Hepatocyte (in vitro differentiated cells): ENCODE results near the gene HDAC3. TPM values are rescaled to one million over a fixed set of nuclear protein-coding genes. Genes with fewer than 3 reads are reported as not detected.

ENCODE experiments used
- DNase-seq: peaks from one replicate; pipeline ENCODE4 v3.0.0-alpha.2; 2016; ENCODE audit warnings: low spot score
- H2AFZ ChIP-seq: fragments of 200-600 bp; sonication (generic); 2 replicates; pipeline ENCODE4 v1.6.0; 2016; ENCODE audit warnings: antibody characterized with exemption, mild to moderate bottlenecking
- H3K27ac ChIP-seq: fragments of 200-600 bp; sonication (generic); 2 replicates; pipeline ENCODE4 v1.5.1; 2016; ENCODE audit warnings: mild to moderate bottlenecking
- H3K27me3 ChIP-seq: fragments of 200-600 bp; sonication (generic); 2 replicates; pipeline ENCODE4 v1.6.1; 2016
- H3K36me3 ChIP-seq: fragments of 200-600 bp; sonication (generic); replicated peaks from 2 replicates; pipeline ENCODE4 v1.5.1; 2016; ENCODE audit warnings: low read depth; ENCODE audit not compliant: insufficient read depth
- H3K4me1 ChIP-seq: fragments of 200-600 bp; sonication (generic); 2 replicates; pipeline ENCODE4 v1.5.1; 2016; ENCODE audit warnings: mild to moderate bottlenecking, moderate library complexity; ENCODE audit not compliant: insufficient read depth
- H3K4me2 ChIP-seq: fragments of 200-600 bp; sonication (generic); 2 replicates; pipeline ENCODE4 v1.6.0; 2016
- H3K4me3 ChIP-seq: fragments of 200-600 bp; sonication (generic); 2 replicates; pipeline ENCODE4 v1.5.1; 2016; ENCODE audit warnings: mild to moderate bottlenecking
- H3K79me2 ChIP-seq: fragments of 200-600 bp; sonication (generic); 2 replicates; pipeline ENCODE4 v1.6.0; 2017; ENCODE audit warnings: mild to moderate bottlenecking
- H3K9me2 ChIP-seq: fragments of 200-600 bp; sonication (generic); replicated peaks from 2 replicates; pipeline ENCODE4 v1.6.0; 2017; ENCODE audit warnings: mild to moderate bottlenecking; ENCODE audit not compliant: insufficient read depth
- H3K9me3 ChIP-seq: fragments of 200-600 bp; sonication (generic); 2 replicates; pipeline ENCODE4 v1.5.1; 2016; ENCODE audit warnings: low read depth, mild to moderate bottlenecking
- H4K20me1 ChIP-seq: fragments of 200-600 bp; sonication (generic); 2 replicates; pipeline ENCODE4 v1.6.0; 2016; ENCODE audit warnings: mild to moderate bottlenecking; ENCODE audit not compliant: insufficient read depth, poor library complexity, severe bottlenecking
- EZH2 ChIP-seq: fragments of 200-600 bp; sonication (generic); IDR thresholded peaks from 2 replicates; pipeline ENCODE4 v1.6.1; 2016; ENCODE audit warnings: antibody characterized with exemption, mild to moderate bottlenecking, borderline replicate concordance
- EZH2phosphoT487 ChIP-seq: fragments of 200-600 bp; sonication (generic); IDR thresholded peaks from one replicate; pipeline ENCODE4 v1.6.1; 2018; ENCODE audit warnings: antibody characterized with exemption, mild to moderate bottlenecking, low read depth, moderate library complexity; ENCODE audit not compliant: unreplicated experiment, severe bottlenecking
- WGBS: methylation state at CpG from one replicate; pipeline ENCODE4 v1.1.6; 2016; ENCODE audit warnings: low lambda C conversion rate; ENCODE audit errors: missing lambda C conversion rate; 5-methylcytosine and 5-hydroxymethylcytosine counted together
- polyA plus RNA-seq: library from polyadenylated mRNA; unstranded; fragments of >200 nt; fragmentation: Nextera tagmentation; extraction: Ambion mirVana; gene quantifications from 2 replicates; pipeline ENCODE4 v1.2.1, GENCODE V29; 2016
- small RNA-seq: library from RNA; depleted of rRNA; stranded (forward); fragments of <200 nt; gene quantifications from one replicate; pipeline ENCODE3, GENCODE V24; 2014
- total RNA-seq: library from RNA; depleted of rRNA; stranded (reverse); fragments of >200 nt; gene quantifications from 2 replicates; pipeline ENCODE4 v1.2.3, GENCODE V29; 2014
- TF ChIP-seq, protein P1 (sequence below): fragments of 200-600 bp; sonication (generic); IDR thresholded peaks from 2 replicates; pipeline ENCODE4 v1.5.1; 2016; ENCODE audit warnings: antibody characterized with exemption, mild to moderate bottlenecking; ENCODE audit not compliant: poor library complexity

The HDAC3 gene
- total and polyA plus RNA-seq, 2 experiments from 2014 or later = 50.1 to 74.0 TPM

GRCh38 chr5:141574122-141574510 is 62.5 kb downstream of the HDAC3 start:
- DNase-seq = no peak
- Histone ChIP-seq H3K4me2 (no peak overlapping the region), H3K4me1 (no peaks in the 10 kb centered on the region), H3K9me3 (no peaks in the 10 kb centered on the region), H2AFZ (no peak overlapping the region), H3K79me2 (no peaks in the 10 kb centered on the region), H3K4me3 (no peak overlapping the region), H4K20me1 (no peaks in the 10 kb centered on the region), H3K36me3 (peaks cover 6% of the 10 kb centered on the region), H3K27ac (no peak overlapping the region), H3K27me3 (no peaks in the 10 kb centered on the region), H3K9me2 (no peaks in the 10 kb centered on the region)
- TF ChIP-seq EZH2phosphoT487 = no peak
- TF ChIP-seq, protein P1, sequence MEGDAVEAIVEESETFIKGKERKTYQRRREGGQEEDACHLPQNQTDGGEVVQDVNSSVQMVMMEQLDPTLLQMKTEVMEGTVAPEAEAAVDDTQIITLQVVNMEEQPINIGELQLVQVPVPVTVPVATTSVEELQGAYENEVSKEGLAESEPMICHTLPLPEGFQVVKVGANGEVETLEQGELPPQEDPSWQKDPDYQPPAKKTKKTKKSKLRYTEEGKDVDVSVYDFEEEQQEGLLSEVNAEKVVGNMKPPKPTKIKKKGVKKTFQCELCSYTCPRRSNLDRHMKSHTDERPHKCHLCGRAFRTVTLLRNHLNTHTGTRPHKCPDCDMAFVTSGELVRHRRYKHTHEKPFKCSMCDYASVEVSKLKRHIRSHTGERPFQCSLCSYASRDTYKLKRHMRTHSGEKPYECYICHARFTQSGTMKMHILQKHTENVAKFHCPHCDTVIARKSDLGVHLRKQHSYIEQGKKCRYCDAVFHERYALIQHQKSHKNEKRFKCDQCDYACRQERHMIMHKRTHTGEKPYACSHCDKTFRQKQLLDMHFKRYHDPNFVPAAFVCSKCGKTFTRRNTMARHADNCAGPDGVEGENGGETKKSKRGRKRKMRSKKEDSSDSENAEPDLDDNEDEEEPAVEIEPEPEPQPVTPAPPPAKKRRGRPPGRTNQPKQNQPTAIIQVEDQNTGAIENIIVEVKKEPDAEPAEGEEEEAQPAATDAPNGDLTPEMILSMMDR = no peak
- no peak for TF ChIP-seq EZH2
- WGBS = 78% methylated on average over 2 of the region's 2 CpGs

DNA sequence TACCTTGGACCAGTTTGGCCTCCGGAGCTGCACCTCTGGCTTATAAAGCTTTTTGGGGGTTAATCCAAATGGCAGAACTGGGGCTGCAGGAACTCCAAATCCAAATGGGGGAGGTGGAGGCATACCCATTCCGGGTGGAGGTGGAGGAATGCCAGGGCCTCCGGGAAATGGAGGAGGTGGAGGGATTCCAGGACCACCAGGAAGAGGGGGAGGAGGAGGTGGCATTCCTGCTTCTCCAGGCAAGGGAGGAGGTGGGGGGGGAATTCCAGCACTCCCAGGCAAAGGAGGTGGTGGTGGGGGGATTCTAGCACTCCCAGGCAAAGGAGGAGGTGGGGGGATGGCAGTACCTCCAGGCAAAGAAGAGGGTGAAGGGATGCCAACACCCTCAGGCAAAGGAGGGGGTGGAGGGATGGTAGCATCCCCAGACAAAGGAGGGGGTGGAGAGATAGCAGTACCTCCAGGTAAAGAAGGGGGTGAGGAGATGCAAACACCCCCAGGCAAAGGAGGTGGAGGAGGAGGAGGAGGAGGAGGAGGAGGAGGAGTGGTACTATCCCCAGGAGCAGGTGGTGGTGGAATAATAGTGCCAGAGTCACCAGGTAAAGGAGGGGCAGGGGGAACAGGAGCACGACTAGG is 63.0 kb downstream of the HDAC3 start:
- 64% methylated on average over 4 of the region's 4 CpGs for whole genome bisulfite sequencing
- Histone ChIP-seq H3K79me2 (no peaks in the 10 kb centered on the region), H2AFZ (no peak overlapping the region), H3K9me2 (no peaks in the 10 kb centered on the region), H3K27me3 (no peaks in the 10 kb centered on the region), H3K4me1 (no peaks in the 10 kb centered on the region), H3K27ac (no peak overlapping the region), H4K20me1 (no peaks in the 10 kb centered on the region), H3K9me3 (no peaks in the 10 kb centered on the region), H3K36me3 (peaks cover 6% of the 10 kb centered on the region), H3K4me3 (no peak overlapping the region), H3K4me2 (no peak overlapping the region)
- TF ChIP-seq EZH2 = no peak
- TF ChIP-seq, protein P1 = no peak
- TF ChIP-seq EZH2phosphoT487 = no peak
- no peak for DNase-seq

Small RNA genes within 50 kb of the gene (small RNA-seq; reads per million reads assigned to genes)
- not detected for gene RPS27AP10

Other genes starting within 250 kb of the HDAC3 start
- gene PCDHGB4, start 249.2 kb downstream of the HDAC3 start, total RNA-seq = 20.0 and 20.9 TPM in 2 replicates
- gene PCDHGB4, start 249.2 kb downstream of the HDAC3 start, polyA plus RNA-seq = 14.2 and 17.9 TPM in 2 replicates
- gene PCDHGA8, start 244.2 kb downstream of the HDAC3 start, total RNA-seq = 1.00 and 1.5 TPM in 2 replicates
- 0.28 and 0.53 TPM in 2 replicates for gene PCDHGA8, start 244.2 kb downstream of the HDAC3 start, polyA plus RNA-seq
- 0.17 and 2.0 TPM in 2 replicates for gene PCDHGB5, start 238.9 kb downstream of the HDAC3 start, total RNA-seq
- gene PCDHGB5, start 238.9 kb downstream of the HDAC3 start, polyA plus RNA-seq = 0.09 and 0.30 TPM in 2 replicates
- 1.1 and 1.2 TPM in 2 replicates for gene PCDHGA9, start 234.1 kb downstream of the HDAC3 start, total RNA-seq
- not detected in 2 replicates for gene PCDHGA9, start 234.1 kb downstream of the HDAC3 start, polyA plus RNA-seq
- gene PCDHGB6, start 228.8 kb downstream of the HDAC3 start, total RNA-seq = 11.6 and 13.6 TPM in 2 replicates
- gene PCDHGB6, start 228.8 kb downstream of the HDAC3 start, polyA plus RNA-seq = 13.1 and 15.7 TPM in 2 replicates
- 4.5 and 6.7 TPM in 2 replicates for gene PCDHGA10, start 223.9 kb downstream of the HDAC3 start, total RNA-seq
- 3.0 and 3.9 TPM in 2 replicates for gene PCDHGA10, start 223.9 kb downstream of the HDAC3 start, polyA plus RNA-seq
- gene PCDHGB7, start 219.2 kb downstream of the HDAC3 start, total RNA-seq = 6.9 and 8.8 TPM in 2 replicates
- gene PCDHGB7, start 219.2 kb downstream of the HDAC3 start, polyA plus RNA-seq = 6.7 and 8.4 TPM in 2 replicates
- 1.8 and 2.7 TPM in 2 replicates for gene PCDHGA11, start 215.8 kb downstream of the HDAC3 start, total RNA-seq
- gene PCDHGA11, start 215.8 kb downstream of the HDAC3 start, polyA plus RNA-seq = 1.8 TPM in 2 replicates
- 0.70 and 0.96 TPM in 2 replicates for gene PCDHGA12, start 206.3 kb downstream of the HDAC3 start, total RNA-seq
- gene PCDHGA12, start 206.3 kb downstream of the HDAC3 start, polyA plus RNA-seq = 0.66 and 1.1 TPM in 2 replicates
- gene PCDHGC3, start 160.9 kb downstream of the HDAC3 start, total RNA-seq = 16.9 and 18.9 TPM in 2 replicates
- 35.8 and 40.8 TPM in 2 replicates for gene PCDHGC3, start 160.9 kb downstream of the HDAC3 start, polyA plus RNA-seq
- 0.44 and 1.5 TPM in 2 replicates for gene PCDHGC4, start 151.8 kb downstream of the HDAC3 start, total RNA-seq
- 0.15 and 0.35 TPM in 2 replicates for gene PCDHGC4, start 151.8 kb downstream of the HDAC3 start, polyA plus RNA-seq
- gene PCDHGC5, start 147.8 kb downstream of the HDAC3 start, total RNA-seq = 0.92 and 1.1 TPM in 2 replicates
- 0.16 TPM in 1 of 2 replicates, not detected in the other for gene PCDHGC5, start 147.8 kb downstream of the HDAC3 start, polyA plus RNA-seq
- 37.7 and 62.4 TPM in 2 replicates for gene DIAPH1, start 17.8 kb downstream of the HDAC3 start, total RNA-seq
- gene DIAPH1, start 17.8 kb downstream of the HDAC3 start, polyA plus RNA-seq = 56.6 and 59.0 TPM in 2 replicates
- gene RELL2, start 148 bp upstream of the HDAC3 start, total RNA-seq = 7.6 and 16.9 TPM in 2 replicates
- gene RELL2, start 148 bp upstream of the HDAC3 start, polyA plus RNA-seq = 17.3 and 19.9 TPM in 2 replicates
- gene FCHSD1, start 14.6 kb upstream of the HDAC3 start, total RNA-seq = 14.1 and 18.0 TPM in 2 replicates
- 25.9 and 27.4 TPM in 2 replicates for gene FCHSD1, start 14.6 kb upstream of the HDAC3 start, polyA plus RNA-seq
- gene ARAP3, start 45.4 kb upstream of the HDAC3 start, total RNA-seq = 4.9 and 5.1 TPM in 2 replicates
- gene ARAP3, start 45.4 kb upstream of the HDAC3 start, polyA plus RNA-seq = 8.4 and 8.6 TPM in 2 replicates
- 10.5 and 10.8 TPM in 2 replicates for gene PCDH1, start 241.6 kb upstream of the HDAC3 start, total RNA-seq
- 6.2 and 8.6 TPM in 2 replicates for gene PCDH1, start 241.6 kb upstream of the HDAC3 start, polyA plus RNA-seq